SJSA1 (cell line): ENCODE measurements around the gene ZBTB16. TPM values are rescaled to one million over a fixed set of nuclear protein-coding genes. Genes with fewer than 3 reads are reported as not detected.

ENCODE experiments used
- DNase-seq, 2 experiments: peaks; one replicate each; pipeline ENCODE4 v3.0.0-alpha.2; 2015 to 2020; ENCODE audit warnings: low spot score in 2 of 2, low read depth in 1 of 2
- H3K27ac ChIP-seq: fragments of 250-450 bp; sonication (Bioruptor Pico); 2 replicates; pipeline ENCODE4 v1.5.1; 2020; ENCODE audit warnings: mild to moderate bottlenecking, moderate library complexity
- H3K27me3 ChIP-seq: fragments of 250-450 bp; sonication (Bioruptor Pico); replicated peaks from 2 replicates; pipeline ENCODE4 v1.5.1; 2020; ENCODE audit warnings: mild to moderate bottlenecking, moderate library complexity
- H3K36me3 ChIP-seq: fragments of 250-450 bp; sonication (Bioruptor Pico); 2 replicates; pipeline ENCODE4 v1.5.1; 2020; ENCODE audit warnings: mild to moderate bottlenecking
- H3K4me1 ChIP-seq: fragments of 250-450 bp; sonication (Bioruptor Pico); replicated peaks from 2 replicates; pipeline ENCODE4 v1.6.1; 2021; ENCODE audit warnings: mild to moderate bottlenecking
- H3K4me3 ChIP-seq: fragments of 250-450 bp; sonication (Bioruptor Pico); 2 replicates; pipeline ENCODE4 v1.5.1; 2020; ENCODE audit warnings: mild to moderate bottlenecking
- H3K9me3 ChIP-seq: fragments of 250-450 bp; sonication (Bioruptor Pico); replicated peaks from 2 replicates; pipeline ENCODE4 v1.5.1; 2020; ENCODE audit warnings: mild to moderate bottlenecking
- total RNA-seq: library from RNA; depleted of rRNA; stranded (reverse); fragments of >200 nt; shearing (Covaris generic); gene quantifications from 2 replicates; pipeline ENCODE4 v1.2.3, GENCODE V29; 2014

The ZBTB16 gene
- total RNA-seq, 1 experiment from 2014 or later, result not detected

- H3K4me1 ChIP-seq, result peaks cover 9% of the 10 kb centered on the region; the same call in 1 of the 2 replicates
- H3K27ac ChIP-seq, result no peak overlapping the region
- H3K27me3 ChIP-seq, result peaks cover 23% of the 10 kb centered on the region
- H3K9me3 ChIP-seq, result no peaks in the 10 kb centered on the region
- no peak for DNase-seq
- H3K4me3 ChIP-seq, result no peak overlapping the region
- H3K36me3 ChIP-seq, result no peaks in the 10 kb centered on the region
These were observed 2.8 kb downstream of the ZBTB16 start for GRCh38 chr11:114062272-114062671.

- H3K4me1 ChIP-seq, result peaks cover 9% of the 10 kb centered on the region; the same call in 1 of the 2 replicates
- no peaks in the 10 kb centered on the region for H3K36me3 ChIP-seq
- DNase-seq, result no peak
- no peak overlapping the region for H3K27ac ChIP-seq
- peaks cover 23% of the 10 kb centered on the region for H3K27me3 ChIP-seq
- H3K9me3 ChIP-seq, result no peaks in the 10 kb centered on the region
- H3K4me3 ChIP-seq, result no peak overlapping the region
These were observed 3.8 kb downstream of the ZBTB16 start for GRCh38 chr11:114063149-114063828.

GRCh38 chr11:114063829-114064201, 4.3 kb downstream of the ZBTB16 start:
- no peaks in the 10 kb centered on the region for H3K9me3 ChIP-seq
- H3K27ac ChIP-seq, result no peak overlapping the region
- peaks cover 23% of the 10 kb centered on the region for H3K27me3 ChIP-seq
- H3K4me1 ChIP-seq, result peaks cover 9% of the 10 kb centered on the region; the same call in 1 of the 2 replicates
- no peak for DNase-seq
- H3K36me3 ChIP-seq, result no peaks in the 10 kb centered on the region
- H3K4me3 ChIP-seq, result no peak overlapping the region

- no peaks in the 10 kb centered on the region for H3K9me3 ChIP-seq
- no peaks in the 10 kb centered on the region for H3K36me3 ChIP-seq
- no peak for DNase-seq
- no peak overlapping the region for H3K27ac ChIP-seq
- peaks cover 9% of the 10 kb centered on the region; the same call in 1 of the 2 replicates for H3K4me1 ChIP-seq
- H3K27me3 ChIP-seq, result peaks cover 23% of the 10 kb centered on the region
- no peak overlapping the region for H3K4me3 ChIP-seq
These were observed 4.7 kb downstream of the ZBTB16 start for GRCh38 chr11:114064216-114064615.

- H3K4me3 ChIP-seq, result no peak overlapping the region
- H3K27me3 ChIP-seq, result peaks cover 18% of the 10 kb centered on the region
- H3K36me3 ChIP-seq, result no peaks in the 10 kb centered on the region
- no peak for DNase-seq
- H3K27ac ChIP-seq, result no peak overlapping the region
- H3K4me1 ChIP-seq, result peaks cover 9% of the 10 kb centered on the region; the same call in 1 of the 2 replicates
- H3K9me3 ChIP-seq, result no peaks in the 10 kb centered on the region
These were observed 5.6 kb downstream of the ZBTB16 start for GRCh38 chr11:114065094-114065493.

GRCh38 chr11:114066046-114066648, 6.6 kb downstream of the ZBTB16 start:
- Histone ChIP-seq H3K9me3 (no peaks in the 10 kb centered on the region), H3K4me1 (0 out of 2 replicates have a peak, but pooled peaks cover 3% of the 10 kb centered on the region), H3K27me3 (peaks cover 7% of the 10 kb centered on the region), H3K36me3 (no peaks in the 10 kb centered on the region), H3K4me3 (no peak overlapping the region), H3K27ac (no peak overlapping the region)
- DNase-seq, result no peak

GRCh38 chr11:114068327-114068726, 8.8 kb downstream of the ZBTB16 start:
- no peaks in the 10 kb centered on the region for H3K27me3 ChIP-seq
- H3K4me1 ChIP-seq, result no peaks in the 10 kb centered on the region
- H3K27ac ChIP-seq, result no peak overlapping the region
- no peaks in the 10 kb centered on the region for H3K36me3 ChIP-seq
- H3K4me3 ChIP-seq, result no peak overlapping the region
- no peak for DNase-seq
- no peaks in the 10 kb centered on the region for H3K9me3 ChIP-seq

GRCh38 chr11:114070464-114071139, 11.1 kb downstream of the ZBTB16 start:
- H3K27ac ChIP-seq, result no peak overlapping the region
- H3K4me1 ChIP-seq, result no peaks in the 10 kb centered on the region
- no peak for DNase-seq
- H3K27me3 ChIP-seq, result 0 out of 2 replicates have a peak, but pooled peaks cover under 1% of the 10 kb centered on the region
- no peaks in the 10 kb centered on the region for H3K9me3 ChIP-seq
- no peak overlapping the region for H3K4me3 ChIP-seq
- H3K36me3 ChIP-seq, result no peaks in the 10 kb centered on the region

- H3K27me3 ChIP-seq, result 0 out of 2 replicates have a peak, but pooled peaks cover 3% of the 10 kb centered on the region
These were observed 13.7 kb downstream of the ZBTB16 start for GRCh38 chr11:114073007-114073827.

GRCh38 chr11:114073828-114074381, 14.4 kb downstream of the ZBTB16 start:
- DNase-seq, result no peak
- Histone ChIP-seq H3K4me3 (no peak overlapping the region), H3K9me3 (no peaks in the 10 kb centered on the region), H3K27ac (no peak overlapping the region), H3K4me1 (no peaks in the 10 kb centered on the region), H3K36me3 (no peaks in the 10 kb centered on the region), H3K27me3 (0 out of 2 replicates have a peak, but pooled peaks cover 3% of the 10 kb centered on the region)

More at GRCh38 chr11:114073007-114073827, 13.7 kb downstream of the ZBTB16 start:
- Histone ChIP-seq H3K4me1 (no peaks in the 10 kb centered on the region), H3K4me3 (no peak overlapping the region), H3K9me3 (no peaks in the 10 kb centered on the region), H3K27ac (no peak overlapping the region), H3K36me3 (no peaks in the 10 kb centered on the region)
- no peak for DNase-seq

- DNase-seq, result no peak
- no peaks in the 10 kb centered on the region for H3K36me3 ChIP-seq
- H3K9me3 ChIP-seq, result no peaks in the 10 kb centered on the region
- no peak overlapping the region for H3K4me3 ChIP-seq
- H3K27me3 ChIP-seq, result 0 out of 2 replicates have a peak, but pooled peaks cover 3% of the 10 kb centered on the region
- no peaks in the 10 kb centered on the region for H3K4me1 ChIP-seq
- no peak overlapping the region for H3K27ac ChIP-seq
These were observed 15.2 kb downstream of the ZBTB16 start for GRCh38 chr11:114074546-114075343.

- H3K36me3 ChIP-seq, result no peaks in the 10 kb centered on the region
- H3K27ac ChIP-seq, result no peak overlapping the region
- H3K4me3 ChIP-seq, result no peak overlapping the region
- H3K9me3 ChIP-seq, result no peaks in the 10 kb centered on the region
- H3K27me3 ChIP-seq, result 0 out of 2 replicates have a peak, but pooled peaks cover 3% of the 10 kb centered on the region
- no peaks in the 10 kb centered on the region for H3K4me1 ChIP-seq
- no peak for DNase-seq
These were observed 15.8 kb downstream of the ZBTB16 start for GRCh38 chr11:114075344-114075610.
